Psoas muscle (tissue), 8 donors: ENCODE measurements around the gene HOXB8. TPM values are rescaled to one million over a fixed set of nuclear protein-coding genes. Genes with fewer than 3 reads are reported as not detected.

Experiments used
- ATAC-seq, 4 donors: fragments of 200-7000 bp; cut with Tn5 transposase; one replicate each; pipeline ENCODE4 v1.9.1; 2020; ENCODE audit warnings: moderate library complexity in 3 of 4, mild to moderate bottlenecking in 2 of 4
- DNase-seq, 2 donors: peaks; one replicate each; pipeline ENCODE4 v3.0.0-alpha.2; 2020
- H3K27ac ChIP-seq: fragments of 200-600 bp; one replicate; pipeline ENCODE4 v1.8.0; 2022
- H3K27me3 ChIP-seq, 3 donors: fragments of 200-600 bp in 1 of 3; one replicate each; pipeline versions ENCODE4 v1.6.1 to v1.8.0; 2013 to 2022; ENCODE audit warnings: low read length in 2 of 3, mild to moderate bottlenecking in 2 of 3, moderate library complexity in 1 of 3; ENCODE audit not compliant: insufficient read depth in 3 of 3
- H3K36me3 ChIP-seq, 2 donors: fragments of 200-600 bp in 1 of 2; one replicate each; pipeline versions ENCODE4 v1.6.1 to v1.8.0; 2013 to 2022; ENCODE audit warnings: low read depth in 1 of 2, mild to moderate bottlenecking in 1 of 2, moderate library complexity in 1 of 2; ENCODE audit not compliant: insufficient read depth in 1 of 2
- H3K4me1 ChIP-seq: fragments of 200-600 bp; one replicate; pipeline ENCODE4 v1.8.0; 2022
- H3K4me3 ChIP-seq: fragments of 200-600 bp; one replicate; pipeline ENCODE4 v1.8.0; 2022; ENCODE audit warnings: mild to moderate bottlenecking
- H3K9me3 ChIP-seq: fragments of 200-600 bp; one replicate; pipeline ENCODE4 v1.8.0; 2022
- WGBS, 3 donors: extraction: QIAGEN DNeasy Blood & Tissue Kit; methylation state at CpG; one replicate each; pipeline versions ENCODE4 v1.1.6 to v1.1.7; 2013; 5-methylcytosine and 5-hydroxymethylcytosine counted together
- intact Hi-C, 2 donors: fragments of 100-400 bp; cut with DNase I; formaldehyde crosslinking; loops; one replicate each; pipeline versions ENCODE4 v1.11.0 to v1.14.2; 2022
- polyA plus RNA-seq, 3 donors: library from polyadenylated mRNA; stranded (reverse); fragments of 200-250 nt; gene quantifications; one replicate each; pipeline ENCODE4 v1.2.3, GENCODE V29; 2013
- total RNA-seq, 4 donors: library from RNA; stranded (reverse); fragmentation: NEBNext Ultra II Directional in 2 of 4; extraction: Animal tissue kit (Norgen Biotek cat#: 25700) in 2 of 4; gene quantifications; one replicate each; pipeline versions ENCODE4 v1.2.1 to v1.2.4, GENCODE V29; 2021 to 2023
- TF ChIP-seq, protein P1 (sequence below): fragments of 200-600 bp; IDR thresholded peaks from one replicate; pipeline ENCODE4 v1.8.0; 2022; ENCODE audit warnings: antibody characterized with exemption
- donor health status: healthy with polysubstance abuse.
- donor health status: DM: no; HTN: no; CAD: no; lungs with moderate emphysema.
- donor health status: Bipolar disorder and iron deficiency.
- donor health status: healthy.
- donor health status: DM: yes; HTN: yes; CAD: no.
- donor health status: DM: no; HTN: no; CAD: no.
- donor health status: DM: no; HTN: no; CAD: no.
- donor health status: DM: yes; HTN: yes; CAD: no.

Gene HOXB8
- total and polyA plus RNA-seq, 7 donors: 0.05 to 0.10 (median 0.08) TPM; not detected in 4

GRCh38 chr17:48584223-48584741, 30.8 kb downstream of the HOXB8 start:
- Histone ChIP-seq H3K36me3 (no peaks in the 10 kb centered on the region), H3K9me3 (no peaks in the 10 kb centered on the region), H3K27me3 (peaks cover 0 to 88% (median 35%) of the 10 kb centered on the region in 3 donors), H3K4me1 (peaks cover 9% of the 10 kb centered on the region), H3K27ac (no peak overlapping the region), H3K4me3 (no peak overlapping the region)
- ATAC-seq: no peak
- DNase-seq: no peak
- TF ChIP-seq, protein P1, sequence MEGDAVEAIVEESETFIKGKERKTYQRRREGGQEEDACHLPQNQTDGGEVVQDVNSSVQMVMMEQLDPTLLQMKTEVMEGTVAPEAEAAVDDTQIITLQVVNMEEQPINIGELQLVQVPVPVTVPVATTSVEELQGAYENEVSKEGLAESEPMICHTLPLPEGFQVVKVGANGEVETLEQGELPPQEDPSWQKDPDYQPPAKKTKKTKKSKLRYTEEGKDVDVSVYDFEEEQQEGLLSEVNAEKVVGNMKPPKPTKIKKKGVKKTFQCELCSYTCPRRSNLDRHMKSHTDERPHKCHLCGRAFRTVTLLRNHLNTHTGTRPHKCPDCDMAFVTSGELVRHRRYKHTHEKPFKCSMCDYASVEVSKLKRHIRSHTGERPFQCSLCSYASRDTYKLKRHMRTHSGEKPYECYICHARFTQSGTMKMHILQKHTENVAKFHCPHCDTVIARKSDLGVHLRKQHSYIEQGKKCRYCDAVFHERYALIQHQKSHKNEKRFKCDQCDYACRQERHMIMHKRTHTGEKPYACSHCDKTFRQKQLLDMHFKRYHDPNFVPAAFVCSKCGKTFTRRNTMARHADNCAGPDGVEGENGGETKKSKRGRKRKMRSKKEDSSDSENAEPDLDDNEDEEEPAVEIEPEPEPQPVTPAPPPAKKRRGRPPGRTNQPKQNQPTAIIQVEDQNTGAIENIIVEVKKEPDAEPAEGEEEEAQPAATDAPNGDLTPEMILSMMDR: no peak
- intact Hi-C loops: no loop called here
- 40 to 58% (median 43%) methylated on average over 2 of the region's 2 CpGs for WGBS, 3 donors

GRCh38 chr17:48583708-48584222, 31.3 kb downstream of the HOXB8 start:
- Histone ChIP-seq H3K4me1 (peaks cover 9% of the 10 kb centered on the region), H3K36me3 (no peaks in the 10 kb centered on the region), H3K27ac (no peak overlapping the region), H3K27me3 (peaks cover 0 to 90% (median 33%) of the 10 kb centered on the region in 3 donors), H3K4me3 (no peak overlapping the region), H3K9me3 (no peaks in the 10 kb centered on the region)
- WGBS, 3 donors: 87 to 92% (median 88%) methylated on average over 3 of the region's 3 CpGs
- TF ChIP-seq, protein P1: no peak
- DNase-seq: no peak
- intact Hi-C loops: no loop called here
- no peak for ATAC-seq

- ATAC-seq: no peak
- no peaks in the 10 kb centered on the region for H3K36me3 ChIP-seq
- H3K27ac ChIP-seq: peak overlapping the region; percentile 72
- H3K9me3 ChIP-seq: no peaks in the 10 kb centered on the region
- peaks cover 0 to 93% (median 33%) of the 10 kb centered on the region in 3 donors for H3K27me3 ChIP-seq
- H3K4me1 ChIP-seq: peaks cover 9% of the 10 kb centered on the region
- DNase-seq: no peak
- peak overlapping the region; percentile 61 for H3K4me3 ChIP-seq
- TF ChIP-seq, protein P1: no peak
- 49 to 66% (median 63%) methylated on average over 7 of the region's 7 CpGs for WGBS, 3 donors
- intact Hi-C loops: no loop called here
Observed at GRCh38 chr17:48582750-48583069, 32.4 kb downstream of the HOXB8 start.

- H3K36me3 ChIP-seq: no peaks in the 10 kb centered on the region
- no peaks in the 10 kb centered on the region for H3K9me3 ChIP-seq
- H3K27me3 ChIP-seq: peaks cover 0 to 95% (median 34%) of the 10 kb centered on the region in 3 donors
- intact Hi-C loops: no loop called here
- peak overlapping the region; percentile 73 for H3K4me3 ChIP-seq
- DNase-seq: no peak
- H3K4me1 ChIP-seq: no peaks in the 10 kb centered on the region
- TF ChIP-seq, protein P1: no peak
- no peak for ATAC-seq
- H3K27ac ChIP-seq: peak overlapping the region; percentile 4
- WGBS, 3 donors: 33 to 47% (median 39%) methylated on average over 26 of the region's 26 CpGs
Observed at GRCh38 chr17:48579760-48580554, 35.1 kb downstream of the HOXB8 start.
